ENCODE results near the gene GRK1.

GRK1 gene

DNA sequence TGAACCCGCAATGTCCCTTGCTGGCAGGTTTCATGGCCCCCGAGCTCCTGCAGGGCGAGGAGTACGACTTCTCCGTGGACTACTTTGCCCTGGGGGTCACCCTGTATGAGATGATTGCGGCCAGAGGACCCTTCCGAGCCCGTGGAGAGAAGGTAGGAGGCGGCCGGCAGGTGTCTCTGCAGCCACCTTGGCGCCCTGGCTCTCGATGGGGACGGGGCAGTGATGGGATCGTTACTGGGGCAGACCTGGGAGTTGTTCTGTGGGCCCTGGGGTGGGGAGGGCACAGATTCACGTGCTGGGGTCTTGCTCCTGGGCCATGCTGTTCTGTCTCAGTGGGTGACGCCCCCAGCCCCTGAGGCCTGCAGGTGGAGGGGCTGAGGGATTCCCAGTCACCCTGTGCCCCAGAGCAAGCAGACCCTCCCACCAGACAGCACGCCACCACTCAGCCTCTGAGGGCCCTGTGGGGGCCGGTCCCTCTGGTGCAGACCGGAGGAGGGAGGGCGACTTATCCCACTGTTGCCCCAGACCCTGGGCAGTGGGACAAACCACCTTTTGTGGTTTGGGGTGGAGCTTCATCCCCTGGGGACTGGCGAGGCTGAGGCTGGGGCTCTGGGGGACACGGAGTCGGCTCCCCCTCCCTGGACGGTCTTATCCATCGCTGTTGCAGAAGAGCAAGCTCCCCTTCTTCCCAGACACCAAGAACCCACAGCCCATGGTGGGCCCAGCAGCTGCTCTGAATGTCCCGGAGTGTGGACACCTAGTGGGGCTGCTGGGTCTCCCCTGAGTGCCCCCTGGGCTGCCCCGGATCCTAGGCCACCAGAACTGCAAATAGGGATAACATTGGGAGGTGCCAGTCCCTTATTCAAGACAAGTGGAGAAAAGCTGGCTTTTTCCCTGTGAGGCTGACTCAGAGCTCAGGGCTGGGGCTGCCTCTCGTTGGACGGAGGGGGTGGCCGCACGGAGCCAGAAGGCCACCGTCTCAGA is 64.5 kb downstream of the GRK1 start:
- no peak overlapping the region for H3K27ac Mint-ChIP-seq
- H3K4me3 Mint-ChIP-seq: no peak overlapping the region
- peaks cover 20% of the 10 kb centered on the region for H3K27me3 Mint-ChIP-seq (ENCODE audit: low read depth)
- no peaks in the 10 kb centered on the region for H3K9me3 Mint-ChIP-seq
- TF ChIP-seq CTCF (IDR thresholded peaks at IDR 0.05; ENCODE audit: unreplicated experiment in 3 of 3): no peak
- peaks cover 10% of the 10 kb centered on the region for H3K4me1 Mint-ChIP-seq
- H3K36me3 Mint-ChIP-seq (ENCODE audit: low read depth): no peaks in the 10 kb centered on the region

DNA sequence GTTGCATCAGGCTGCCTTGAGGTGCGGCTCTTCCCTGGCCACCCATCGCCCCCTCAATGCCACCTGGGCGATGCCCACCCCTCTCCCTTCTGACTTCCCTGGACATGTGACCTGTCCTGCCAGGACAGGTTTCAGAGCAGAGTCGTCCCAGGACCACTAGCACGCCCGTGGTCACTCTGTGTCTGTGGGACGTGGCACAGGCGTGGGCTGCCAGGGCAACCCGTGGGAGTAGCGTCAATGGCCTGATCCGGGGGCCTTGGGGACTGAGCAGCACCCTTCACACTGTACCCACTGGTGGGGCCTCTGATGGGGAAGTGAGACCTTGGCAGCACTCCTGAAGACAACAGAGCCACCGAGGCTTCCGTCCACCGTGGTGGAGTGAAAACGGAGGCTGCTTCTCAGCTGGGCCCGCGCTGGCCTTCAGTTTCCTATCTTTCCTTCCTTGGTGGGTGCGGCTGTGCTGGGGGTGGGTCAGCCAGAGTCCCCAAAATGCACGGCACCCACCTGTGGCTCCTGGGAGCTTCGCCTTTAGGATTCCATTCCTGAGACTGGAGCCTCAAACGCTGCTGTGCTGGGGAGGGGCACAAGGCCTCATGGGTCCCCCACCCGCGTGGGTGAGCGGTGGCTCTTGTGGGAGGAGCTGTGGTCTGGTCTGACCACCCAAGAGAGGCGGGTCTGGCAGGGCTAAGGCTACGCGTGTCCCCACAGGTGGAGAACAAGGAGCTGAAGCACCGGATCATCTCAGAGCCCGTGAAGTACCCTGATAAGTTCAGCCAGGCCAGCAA is 65.3 kb downstream of the GRK1 start:
- Mint-ChIP-seq H3K4me3 (no peak overlapping the region), H3K27ac (no peak overlapping the region), H3K4me1 (peaks cover 10% of the 10 kb centered on the region), H3K9me3 (no peaks in the 10 kb centered on the region), H3K27me3 (ENCODE audit: low read depth) (peaks cover 20% of the 10 kb centered on the region), H3K36me3 (ENCODE audit: low read depth) (no peaks in the 10 kb centered on the region)
- TF ChIP-seq CTCF (IDR thresholded peaks at IDR 0.05; ENCODE audit: unreplicated experiment in 3 of 3): no peak

DNA sequence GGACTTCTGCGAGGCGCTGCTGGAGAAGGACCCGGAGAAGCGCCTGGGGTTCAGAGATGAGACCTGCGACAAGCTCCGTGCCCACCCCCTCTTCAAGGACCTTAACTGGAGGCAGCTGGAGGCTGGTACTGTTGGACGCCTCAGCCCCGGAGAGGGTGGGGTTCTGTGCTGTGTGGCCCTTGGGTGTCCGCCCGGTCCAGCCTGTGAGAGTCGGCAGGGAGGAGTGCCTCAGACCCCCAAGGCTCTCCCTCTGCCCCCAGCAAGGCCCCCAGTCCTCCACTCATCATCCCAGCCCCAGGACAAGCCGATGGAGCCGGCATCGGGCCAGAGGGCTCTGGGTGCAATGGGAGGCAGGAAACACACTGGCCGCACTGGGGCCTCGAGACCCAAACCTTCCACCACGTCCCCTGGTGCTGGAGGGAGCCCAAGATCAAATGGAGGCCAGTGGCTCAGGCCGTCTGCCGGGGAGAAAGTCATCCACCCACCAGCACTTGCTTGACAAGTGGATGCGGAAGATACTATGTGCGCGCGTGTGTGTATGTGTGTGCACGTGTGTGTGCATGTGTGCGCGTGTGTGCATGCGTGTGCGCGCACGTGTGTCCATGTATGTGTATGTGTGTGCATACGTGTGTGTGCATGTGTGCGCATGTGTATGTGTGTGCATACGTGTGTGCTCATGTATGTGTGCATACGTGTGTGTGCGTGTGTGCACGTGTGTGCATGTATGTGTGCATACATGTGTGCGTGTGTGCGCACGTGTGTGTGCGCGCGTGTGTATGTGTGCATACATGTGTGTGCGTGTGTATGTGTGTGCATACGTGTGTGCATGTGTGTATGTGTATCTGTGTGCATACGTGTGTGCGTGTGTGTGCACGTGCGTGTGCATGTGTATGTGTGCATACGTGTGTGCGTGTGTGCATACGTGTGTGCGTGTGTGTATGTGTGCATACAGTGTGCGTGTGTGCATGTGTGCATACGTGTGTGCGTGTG is 66.2 kb downstream of the GRK1 start:
- Mint-ChIP-seq H3K4me3 (no peak overlapping the region), H3K27ac (no peak overlapping the region), H3K4me1 (peaks cover 10% of the 10 kb centered on the region), H3K9me3 (no peaks in the 10 kb centered on the region), H3K36me3 (ENCODE audit: low read depth) (no peaks in the 10 kb centered on the region), H3K27me3 (ENCODE audit: low read depth) (peaks cover 20% of the 10 kb centered on the region)
- no peak for TF ChIP-seq CTCF (IDR thresholded peaks at IDR 0.05; ENCODE audit: unreplicated experiment in 3 of 3)

GRCh38 chr13:113734099-113734825 is 67.2 kb downstream of the GRK1 start:
- Mint-ChIP-seq H3K36me3 (ENCODE audit: low read depth) (no peaks in the 10 kb centered on the region), H3K9me3 (no peaks in the 10 kb centered on the region), H3K27me3 (ENCODE audit: low read depth) (peaks cover 15% of the 10 kb centered on the region), H3K4me3 (no peak overlapping the region), H3K27ac (no peak overlapping the region), H3K4me1 (peaks cover 5% of the 10 kb centered on the region)
- no peak for TF ChIP-seq CTCF (IDR thresholded peaks at IDR 0.05; ENCODE audit: unreplicated experiment in 3 of 3)

- H3K4me1 Mint-ChIP-seq: peaks cover under 1% of the 10 kb centered on the region
- no peaks in the 10 kb centered on the region for H3K36me3 Mint-ChIP-seq (ENCODE audit: low read depth)
- H3K9me3 Mint-ChIP-seq: no peaks in the 10 kb centered on the region
- peaks cover 11% of the 10 kb centered on the region for H3K27me3 Mint-ChIP-seq (ENCODE audit: low read depth)
- H3K4me3 Mint-ChIP-seq: no peak overlapping the region
- no peak overlapping the region for H3K27ac Mint-ChIP-seq
- no peak for TF ChIP-seq CTCF (IDR thresholded peaks at IDR 0.05; ENCODE audit: unreplicated experiment in 3 of 3)
Observed at GRCh38 chr13:113734826-113735125, 67.8 kb downstream of the GRK1 start.
